ENCODE results near the gene UTP15. TPM values are rescaled to one million over a fixed set of nuclear protein-coding genes. Genes with fewer than 3 reads are reported as not detected.

UTP15 gene
- total and polyA plus RNA-seq, 2 donors: 5.3 to 24.7 TPM

DNA sequence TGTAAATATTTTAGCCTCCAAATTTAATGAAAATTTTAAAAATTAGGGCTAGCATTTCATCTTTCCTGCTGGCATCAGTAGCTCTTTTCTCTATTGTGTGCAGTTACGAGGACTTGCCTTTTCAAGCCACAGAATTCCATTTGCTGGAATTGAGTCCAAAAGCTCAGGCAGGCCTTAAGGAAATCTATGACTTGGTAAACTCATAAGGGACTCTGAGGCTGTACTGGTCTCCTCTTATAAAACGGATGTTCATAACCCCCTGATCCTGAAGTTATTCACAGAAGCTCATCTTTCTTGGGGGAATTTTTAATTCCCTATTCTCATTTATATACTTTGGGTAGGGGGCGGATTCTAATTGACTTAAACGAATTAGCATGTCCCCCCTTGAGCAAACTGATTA lies 23.5 kb upstream of the UTP15 start:
- Histone ChIP-seq H3K27ac (ENCODE audit: low read depth) (no peak overlapping the region), H3K4me1 (ENCODE audit: insufficient read depth) (no peaks in the 10 kb centered on the region), H3K36me3 (ENCODE audit: insufficient read depth) (no peaks in the 10 kb centered on the region), H3K4me3 (ENCODE audit: low read depth, low read length) (no peak overlapping the region)
- no peak for DNase-seq (ENCODE audit: extremely low spot score)
- 41% methylated on average over 4 of the region's 4 CpGs for WGBS

DNA sequence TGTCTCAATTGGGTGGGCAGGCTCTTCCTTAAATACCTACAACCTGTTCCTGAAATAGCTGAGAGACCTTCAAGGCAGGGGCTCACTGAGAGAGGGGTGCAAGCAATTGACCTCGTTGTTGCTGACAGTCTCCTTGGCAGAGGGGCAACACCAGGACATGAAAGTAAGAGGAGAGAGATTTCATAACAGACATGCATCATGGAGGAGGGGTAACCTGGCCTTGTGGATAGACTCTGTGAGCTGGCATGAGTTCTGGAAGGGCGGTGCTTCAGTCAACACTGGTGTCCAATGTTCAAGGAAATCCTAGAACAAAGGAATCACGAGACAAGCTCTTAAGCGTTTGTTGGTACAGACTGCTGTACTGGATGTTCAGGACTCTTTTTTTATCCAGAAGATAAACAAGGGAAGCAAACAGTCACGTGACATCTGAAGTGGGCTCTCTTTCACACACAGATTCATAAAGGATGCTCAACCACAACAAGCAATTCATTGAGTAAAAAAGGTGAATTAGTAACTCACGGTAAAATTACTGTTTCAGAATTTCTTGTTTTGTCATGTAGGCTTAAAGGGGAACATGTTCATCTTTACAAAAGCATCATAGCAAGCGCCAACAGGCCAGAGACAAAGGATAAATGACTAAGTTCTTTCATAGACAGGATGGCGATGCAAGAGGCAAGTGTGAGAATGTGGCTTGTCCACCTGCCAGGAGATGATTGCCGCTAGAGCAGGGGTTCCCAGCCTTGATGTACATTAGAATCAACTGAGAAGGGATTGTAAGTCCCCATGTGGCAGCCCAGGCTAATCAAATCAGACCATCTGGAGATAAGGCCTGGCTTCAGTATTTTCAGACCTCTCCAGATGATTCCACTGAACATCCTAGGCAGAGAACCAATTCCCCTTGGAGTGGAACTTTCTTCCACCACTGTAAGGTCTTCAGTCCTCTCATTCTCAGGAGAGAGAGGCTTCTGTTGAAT lies 20.8 kb upstream of the UTP15 start:
- Histone ChIP-seq H3K4me1 (ENCODE audit: insufficient read depth) (no peaks in the 10 kb centered on the region), H3K4me3 (ENCODE audit: low read depth, low read length) (no peak overlapping the region), H3K36me3 (ENCODE audit: insufficient read depth) (no peaks in the 10 kb centered on the region), H3K27ac (ENCODE audit: low read depth) (no peak overlapping the region)
- WGBS: 68% methylated on average over 9 of the region's 9 CpGs
- DNase-seq (ENCODE audit: extremely low spot score): no peak

DNA sequence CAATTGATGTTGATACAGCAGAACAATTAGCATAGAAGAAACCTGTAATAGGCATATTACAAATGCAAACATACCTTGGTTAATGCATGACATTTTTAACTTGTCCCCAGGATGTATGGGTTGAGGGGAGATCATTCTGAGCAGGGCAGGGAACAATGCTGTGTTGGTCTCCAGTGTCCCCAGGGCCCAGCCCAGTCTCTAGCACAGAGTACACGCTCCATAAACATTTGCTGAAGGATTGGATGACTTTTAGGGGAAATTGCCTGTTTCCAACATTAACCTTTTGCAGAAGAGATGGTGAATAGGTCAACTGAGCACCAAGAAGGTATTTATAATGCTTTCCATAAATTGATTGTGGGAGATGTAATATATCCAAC lies 20.2 kb upstream of the UTP15 start:
- WGBS: 65% methylated on average over 1 of the region's 1 CpG
- H3K4me1 ChIP-seq (ENCODE audit: insufficient read depth): no peaks in the 10 kb centered on the region
- no peak overlapping the region for H3K27ac ChIP-seq (ENCODE audit: low read depth)

DNA sequence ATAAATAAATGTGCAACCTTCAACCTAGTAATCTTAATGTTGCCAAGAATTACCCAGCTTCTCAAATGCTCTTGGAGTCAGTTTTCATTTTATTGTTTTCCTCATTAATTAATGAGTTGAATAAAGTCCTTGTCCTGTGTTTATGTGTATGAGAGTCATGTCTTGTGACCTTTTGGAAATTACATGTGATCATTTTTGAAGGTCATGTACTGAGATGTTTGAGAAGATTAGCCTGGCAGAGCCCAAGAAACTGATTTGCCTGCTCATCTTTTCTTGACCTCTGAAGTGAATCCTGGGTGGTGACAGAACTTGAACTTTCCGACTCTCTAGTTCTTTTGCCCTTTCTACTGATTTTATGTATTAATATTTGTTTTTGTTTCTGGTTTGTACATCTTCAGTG lies 15.5 kb upstream of the UTP15 start:
- Histone ChIP-seq H3K36me3 (ENCODE audit: insufficient read depth) (no peaks in the 10 kb centered on the region), H3K4me1 (ENCODE audit: insufficient read depth) (no peaks in the 10 kb centered on the region), H3K4me3 (ENCODE audit: low read depth, low read length) (no peak overlapping the region), H3K27ac (ENCODE audit: low read depth) (no peak overlapping the region)
- no peak for DNase-seq (ENCODE audit: extremely low spot score)
- WGBS: 81% methylated on average over 1 of the region's 1 CpG

More for the DNA sequence above, 20.2 kb upstream of the UTP15 start:
- DNase-seq (ENCODE audit: extremely low spot score): no peak
- Histone ChIP-seq H3K4me3 (ENCODE audit: low read depth, low read length) (no peak overlapping the region), H3K36me3 (ENCODE audit: insufficient read depth) (no peaks in the 10 kb centered on the region)

DNA sequence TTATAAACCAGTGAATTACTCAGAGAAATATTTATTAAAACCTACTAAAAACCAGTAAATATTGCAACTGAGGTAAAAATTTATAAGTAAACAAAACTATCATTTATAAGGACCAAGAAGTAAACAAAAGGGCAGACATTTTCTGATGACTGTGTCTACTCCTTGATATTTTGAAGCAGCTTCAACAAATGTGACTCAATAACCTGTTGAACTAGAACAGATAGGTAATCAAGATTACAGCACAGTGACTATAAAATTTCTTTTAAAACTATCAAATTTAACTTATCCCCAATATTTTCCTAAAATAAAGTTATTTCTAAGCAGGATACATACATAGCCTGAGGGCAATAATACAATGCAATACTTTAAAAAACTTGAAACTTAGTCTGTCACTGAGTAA lies 12.9 kb upstream of the UTP15 start:
- Histone ChIP-seq H3K4me3 (ENCODE audit: low read depth, low read length) (no peak overlapping the region), H3K36me3 (ENCODE audit: insufficient read depth) (no peaks in the 10 kb centered on the region), H3K27ac (ENCODE audit: low read depth) (no peak overlapping the region), H3K4me1 (ENCODE audit: insufficient read depth) (no peaks in the 10 kb centered on the region)
- DNase-seq (ENCODE audit: extremely low spot score): no peak

GRCh38 chr5:73558950-73559349 lies 6.6 kb upstream of the UTP15 start:
- no peaks in the 10 kb centered on the region for H3K4me1 ChIP-seq (ENCODE audit: insufficient read depth)
- no peak for DNase-seq (ENCODE audit: extremely low spot score)
- no peak overlapping the region for H3K4me3 ChIP-seq (ENCODE audit: low read depth, low read length)
- H3K36me3 ChIP-seq (ENCODE audit: insufficient read depth): peaks cover 2% of the 10 kb centered on the region
- H3K27ac ChIP-seq (ENCODE audit: low read depth): no peak overlapping the region
- WGBS: 92% methylated on average over 1 of the region's 1 CpG

- 34% methylated on average over 3 of the region's 3 CpGs for WGBS
Measured at GRCh38 chr5:73564018-73564417, 1.5 kb upstream of the UTP15 start.

GRCh38 chr5:73564675-73565074 lies 868 bp upstream of the UTP15 start:
- Histone ChIP-seq H3K4me3 (ENCODE audit: low read depth, low read length) (peak overlapping the region; percentile 71), H3K4me1 (ENCODE audit: insufficient read depth) (no peaks in the 10 kb centered on the region), H3K27ac (ENCODE audit: low read depth) (peak overlapping the region; percentile 91), H3K36me3 (ENCODE audit: insufficient read depth) (no peaks in the 10 kb centered on the region)
- under 1% methylated on average over 9 of the region's 9 CpGs for WGBS
- DNase-seq (ENCODE audit: extremely low spot score): no peak

More at GRCh38 chr5:73564018-73564417, 1.5 kb upstream of the UTP15 start:
- Histone ChIP-seq H3K36me3 (ENCODE audit: insufficient read depth) (no peaks in the 10 kb centered on the region), H3K27ac (ENCODE audit: low read depth) (no peak overlapping the region), H3K4me3 (ENCODE audit: low read depth, low read length) (peak overlapping the region; percentile 71), H3K4me1 (ENCODE audit: insufficient read depth) (no peaks in the 10 kb centered on the region)
- DNase-seq (ENCODE audit: extremely low spot score): no peak

DNA sequence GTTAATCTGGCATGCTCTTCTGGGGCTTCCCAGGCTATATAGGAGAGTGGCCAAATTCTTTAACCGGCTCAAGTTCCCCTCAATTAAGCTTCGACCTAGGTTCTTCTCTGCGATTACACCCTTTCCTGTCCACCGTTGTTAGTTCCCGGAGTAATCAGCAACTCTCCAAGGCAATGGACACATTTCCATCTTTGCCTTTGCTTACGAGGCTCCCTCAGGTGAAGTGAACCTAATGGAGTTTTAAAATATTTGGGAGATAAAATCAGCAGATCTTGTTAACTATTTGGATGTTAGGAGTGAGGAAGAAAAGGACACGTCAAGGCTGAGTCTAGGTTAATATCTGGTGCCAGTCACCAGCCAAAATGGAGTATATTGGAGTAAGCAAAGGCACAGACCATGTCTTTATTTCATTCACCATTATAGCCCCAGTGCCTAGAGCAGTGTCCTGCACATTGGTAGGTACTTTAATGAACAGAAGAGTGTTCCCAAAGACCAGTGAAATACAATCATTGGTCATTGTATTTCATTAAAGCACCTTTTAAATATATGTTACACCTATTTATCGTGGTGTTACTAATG lies 515 bp downstream of the UTP15 start:
- H3K4me1 ChIP-seq (ENCODE audit: insufficient read depth): no peaks in the 10 kb centered on the region
- WGBS: 6% methylated on average over 8 of the region's 8 CpGs
- DNase-seq (ENCODE audit: extremely low spot score): no peak
- peak overlapping the region; percentile 71 for H3K4me3 ChIP-seq (ENCODE audit: low read depth, low read length)
- H3K27ac ChIP-seq (ENCODE audit: low read depth): peak overlapping the region; percentile 33
- no peaks in the 10 kb centered on the region for H3K36me3 ChIP-seq (ENCODE audit: insufficient read depth)

DNA sequence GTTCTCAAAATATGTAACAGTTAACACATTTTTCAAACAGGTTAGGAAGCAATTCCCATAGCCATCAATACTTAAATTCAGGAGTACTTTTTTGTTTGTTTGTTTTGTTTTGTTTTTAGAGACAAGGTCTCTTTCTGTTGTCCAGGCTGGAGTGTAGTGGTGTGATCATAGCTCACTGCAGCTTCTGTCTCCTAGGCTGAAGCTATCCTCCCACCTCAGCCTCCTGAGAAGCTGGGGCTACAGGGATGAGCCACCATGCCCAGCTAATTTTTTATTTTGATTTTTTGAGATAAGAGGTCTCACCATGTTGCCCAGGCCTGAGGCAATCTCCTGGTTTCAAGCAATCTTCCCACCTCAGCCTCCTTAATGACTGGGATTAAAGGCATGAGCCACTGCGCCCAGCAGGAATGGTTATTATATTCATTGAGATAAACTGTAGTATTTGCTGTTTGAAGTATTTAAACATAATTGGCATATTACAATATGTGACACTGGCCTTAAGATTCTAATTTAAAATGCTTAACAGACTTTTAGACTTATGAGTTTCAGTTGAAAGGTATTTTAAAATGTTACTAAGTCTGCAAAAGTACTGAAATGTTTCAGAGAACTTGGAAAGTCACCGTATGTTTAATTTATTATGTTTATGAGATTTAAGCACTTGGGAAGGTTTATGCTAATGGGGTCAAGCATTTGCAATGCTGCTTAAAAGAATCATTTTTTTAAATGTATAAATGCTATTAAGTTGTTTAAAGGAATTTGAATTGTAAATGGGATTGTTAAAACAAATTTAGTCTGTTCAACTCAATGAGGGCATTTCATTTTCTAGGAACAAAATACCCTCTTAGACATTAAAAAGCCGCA lies 17.0 kb downstream of the UTP15 start:
- no peak overlapping the region for H3K27ac ChIP-seq (ENCODE audit: low read depth)
- H3K4me3 ChIP-seq (ENCODE audit: low read depth, low read length): no peak overlapping the region
- H3K4me1 ChIP-seq (ENCODE audit: insufficient read depth): no peaks in the 10 kb centered on the region
- WGBS: 76% methylated on average over 3 of the region's 3 CpGs
- no peak for DNase-seq (ENCODE audit: extremely low spot score)
- H3K36me3 ChIP-seq (ENCODE audit: insufficient read depth): peaks cover 3% of the 10 kb centered on the region

- whole genome bisulfite sequencing: 55% methylated on average over 1 of the region's 1 CpG
- no peak for DNase-seq (ENCODE audit: extremely low spot score)
- no peak overlapping the region for H3K27ac ChIP-seq (ENCODE audit: low read depth)
- H3K36me3 ChIP-seq (ENCODE audit: insufficient read depth): no peaks in the 10 kb centered on the region
- no peaks in the 10 kb centered on the region for H3K4me1 ChIP-seq (ENCODE audit: insufficient read depth)
- H3K4me3 ChIP-seq (ENCODE audit: low read depth, low read length): no peak overlapping the region
Measured at GRCh38 chr5:73587923-73588322, 22.4 kb downstream of the UTP15 start.

- H3K4me1 ChIP-seq (ENCODE audit: insufficient read depth): no peaks in the 10 kb centered on the region
- H3K27ac ChIP-seq (ENCODE audit: low read depth): no peak overlapping the region
- no peak overlapping the region for H3K4me3 ChIP-seq (ENCODE audit: low read depth, low read length)
- DNase-seq (ENCODE audit: extremely low spot score): peak; percentile 74
- WGBS: 56% methylated on average over 4 of the region's 4 CpGs
- H3K36me3 ChIP-seq (ENCODE audit: insufficient read depth): no peaks in the 10 kb centered on the region
Measured at GRCh38 chr5:73591102-73591695, 25.7 kb downstream of the UTP15 start.
